GM23338 (cell line): Measurements from ENCODE around the gene GTPBP1.

ENCODE experiments used
- EZH2 ChIP-seq: fragments of 200-600 bp; sonication (generic); IDR thresholded peaks from one replicate; pipeline ENCODE4 v1.8.0; 2017; ENCODE audit warnings: antibody characterized with exemption, mild to moderate bottlenecking, low read depth; ENCODE audit not compliant: unreplicated experiment
- EZH2phosphoT487 ChIP-seq: fragments of 200-600 bp; sonication (generic); IDR thresholded peaks from one replicate; pipeline ENCODE4 v1.8.1; 2018; ENCODE audit warnings: antibody characterized with exemption; ENCODE audit not compliant: unreplicated experiment
- POLR2AphosphoS5 ChIP-seq: IDR thresholded peaks from 2 replicates; pipeline ENCODE4 v1.6.1; 2016; ENCODE audit warnings: antibody characterized with exemption, low read depth
- TF ChIP-seq, protein P1 (sequence below), 2 experiments: fragments of 200-600 bp in 1 of 2; sonication (generic) in 1 of 2; conservative IDR thresholded peaks; 2 replicates each; pipeline versions ENCODE4 v1.5.1 to v1.6.1; 2016 to 2017; ENCODE audit warnings: antibody characterized with exemption in 2 of 2, low read depth in 2 of 2, mild to moderate bottlenecking in 2 of 2, moderate library complexity in 1 of 2
- TF ChIP-seq, protein P2 (sequence below): IDR thresholded peaks from one replicate; pipeline ENCODE4 v1.6.1; 2018; ENCODE audit warnings: antibody characterized with exemption; ENCODE audit not compliant: unreplicated experiment

DNA sequence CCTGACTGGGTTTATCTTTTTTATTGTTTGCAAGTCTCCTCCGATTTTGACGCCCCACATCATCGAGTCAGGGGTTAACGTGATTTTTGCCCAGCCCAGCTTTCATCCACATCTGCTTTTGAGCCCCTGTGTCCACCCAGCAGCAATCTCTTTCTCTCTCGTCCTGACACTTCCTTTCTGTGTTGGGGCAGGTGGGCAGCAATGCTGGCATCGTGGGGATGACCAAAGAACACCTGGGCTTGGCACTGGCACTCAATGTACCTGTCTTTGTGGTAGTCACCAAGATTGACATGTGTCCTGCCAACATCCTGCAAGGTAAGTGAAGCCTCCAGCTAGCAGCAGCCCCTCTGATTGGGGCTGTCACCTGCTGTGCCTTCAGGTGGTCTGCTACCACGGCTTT is 15.8 kb downstream of the GTPBP1 start:
- TF ChIP-seq EZH2phosphoT487 (no peak), POLR2AphosphoS5 (no peak), EZH2 (no peak)
- TF ChIP-seq, protein P1, sequence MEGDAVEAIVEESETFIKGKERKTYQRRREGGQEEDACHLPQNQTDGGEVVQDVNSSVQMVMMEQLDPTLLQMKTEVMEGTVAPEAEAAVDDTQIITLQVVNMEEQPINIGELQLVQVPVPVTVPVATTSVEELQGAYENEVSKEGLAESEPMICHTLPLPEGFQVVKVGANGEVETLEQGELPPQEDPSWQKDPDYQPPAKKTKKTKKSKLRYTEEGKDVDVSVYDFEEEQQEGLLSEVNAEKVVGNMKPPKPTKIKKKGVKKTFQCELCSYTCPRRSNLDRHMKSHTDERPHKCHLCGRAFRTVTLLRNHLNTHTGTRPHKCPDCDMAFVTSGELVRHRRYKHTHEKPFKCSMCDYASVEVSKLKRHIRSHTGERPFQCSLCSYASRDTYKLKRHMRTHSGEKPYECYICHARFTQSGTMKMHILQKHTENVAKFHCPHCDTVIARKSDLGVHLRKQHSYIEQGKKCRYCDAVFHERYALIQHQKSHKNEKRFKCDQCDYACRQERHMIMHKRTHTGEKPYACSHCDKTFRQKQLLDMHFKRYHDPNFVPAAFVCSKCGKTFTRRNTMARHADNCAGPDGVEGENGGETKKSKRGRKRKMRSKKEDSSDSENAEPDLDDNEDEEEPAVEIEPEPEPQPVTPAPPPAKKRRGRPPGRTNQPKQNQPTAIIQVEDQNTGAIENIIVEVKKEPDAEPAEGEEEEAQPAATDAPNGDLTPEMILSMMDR (conservative IDR thresholded peaks at IDR 0.05; ENCODE audit: low read depth in 2 of 2) = no peak
- TF ChIP-seq, protein P2, sequence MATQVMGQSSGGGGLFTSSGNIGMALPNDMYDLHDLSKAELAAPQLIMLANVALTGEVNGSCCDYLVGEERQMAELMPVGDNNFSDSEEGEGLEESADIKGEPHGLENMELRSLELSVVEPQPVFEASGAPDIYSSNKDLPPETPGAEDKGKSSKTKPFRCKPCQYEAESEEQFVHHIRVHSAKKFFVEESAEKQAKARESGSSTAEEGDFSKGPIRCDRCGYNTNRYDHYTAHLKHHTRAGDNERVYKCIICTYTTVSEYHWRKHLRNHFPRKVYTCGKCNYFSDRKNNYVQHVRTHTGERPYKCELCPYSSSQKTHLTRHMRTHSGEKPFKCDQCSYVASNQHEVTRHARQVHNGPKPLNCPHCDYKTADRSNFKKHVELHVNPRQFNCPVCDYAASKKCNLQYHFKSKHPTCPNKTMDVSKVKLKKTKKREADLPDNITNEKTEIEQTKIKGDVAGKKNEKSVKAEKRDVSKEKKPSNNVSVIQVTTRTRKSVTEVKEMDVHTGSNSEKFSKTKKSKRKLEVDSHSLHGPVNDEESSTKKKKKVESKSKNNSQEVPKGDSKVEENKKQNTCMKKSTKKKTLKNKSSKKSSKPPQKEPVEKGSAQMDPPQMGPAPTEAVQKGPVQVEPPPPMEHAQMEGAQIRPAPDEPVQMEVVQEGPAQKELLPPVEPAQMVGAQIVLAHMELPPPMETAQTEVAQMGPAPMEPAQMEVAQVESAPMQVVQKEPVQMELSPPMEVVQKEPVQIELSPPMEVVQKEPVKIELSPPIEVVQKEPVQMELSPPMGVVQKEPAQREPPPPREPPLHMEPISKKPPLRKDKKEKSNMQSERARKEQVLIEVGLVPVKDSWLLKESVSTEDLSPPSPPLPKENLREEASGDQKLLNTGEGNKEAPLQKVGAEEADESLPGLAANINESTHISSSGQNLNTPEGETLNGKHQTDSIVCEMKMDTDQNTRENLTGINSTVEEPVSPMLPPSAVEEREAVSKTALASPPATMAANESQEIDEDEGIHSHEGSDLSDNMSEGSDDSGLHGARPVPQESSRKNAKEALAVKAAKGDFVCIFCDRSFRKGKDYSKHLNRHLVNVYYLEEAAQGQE = no peak
